Karpas-422 (cell line): ENCODE measurements around the gene ERP27. TPM values are rescaled to one million over a fixed set of nuclear protein-coding genes. Genes with fewer than 3 reads are reported as not detected.

ENCODE experiments used
- DNase-seq: peaks from one replicate; pipeline ENCODE4 v3.0.0-alpha.2; 2015
- H2AFZ ChIP-seq: fragments of 200-600 bp; sonication (generic); 2 replicates; pipeline ENCODE4 v1.6.1; 2014; ENCODE audit warnings: antibody characterized with exemption, low read length, mixed read lengths
- H3K27ac ChIP-seq: fragments of 200-600 bp; sonication (generic); 2 replicates; pipeline ENCODE4 v1.5.1; 2014; ENCODE audit warnings: mild to moderate bottlenecking, low read length, moderate library complexity
- H3K27me3 ChIP-seq: fragments of 200-600 bp; sonication (generic); 2 replicates; pipeline ENCODE4 v1.6.1; 2014; ENCODE audit warnings: low read length, mixed read lengths
- H3K36me3 ChIP-seq: fragments of 200-600 bp; sonication (generic); 2 replicates; pipeline ENCODE4 v1.6.1; 2014; ENCODE audit warnings: low read length, mixed read lengths; ENCODE audit not compliant: insufficient read depth
- H3K4me1 ChIP-seq: fragments of 200-600 bp; sonication (generic); 2 replicates; pipeline ENCODE4 v1.6.1; 2014; ENCODE audit warnings: mild to moderate bottlenecking, low read length, mixed read lengths
- H3K4me2 ChIP-seq: fragments of 200-600 bp; sonication (generic); 2 replicates; pipeline ENCODE4 v1.6.1; 2014; ENCODE audit warnings: low read length, low read depth, mild to moderate bottlenecking; ENCODE audit not compliant: poor library complexity, severe bottlenecking
- H3K4me3 ChIP-seq: fragments of 200-600 bp; sonication (generic); 2 replicates; pipeline ENCODE4 v1.5.1; 2014; ENCODE audit warnings: mild to moderate bottlenecking, antibody characterized with exemption, low read length, mixed read lengths
- H3K79me2 ChIP-seq: fragments of 200-600 bp; sonication (generic); 2 replicates; pipeline ENCODE4 v1.6.1; 2014; ENCODE audit warnings: mild to moderate bottlenecking, low read length, mixed read lengths
- H3K9ac ChIP-seq: fragments of 200-600 bp; sonication (generic); 2 replicates; pipeline ENCODE4 v1.6.0; 2014; ENCODE audit warnings: low read length
- H3K9me2 ChIP-seq: fragments of 200-600 bp; sonication (generic), shearing (Covaris generic); replicated peaks from 2 replicates; pipeline ENCODE4 v1.6.0; 2014; ENCODE audit warnings: mild to moderate bottlenecking, low read length, moderate library complexity; ENCODE audit not compliant: insufficient read depth
- H3K9me3 ChIP-seq: fragments of 300-700, 200-600 bp; sonication (generic); 2 replicates; pipeline ENCODE4 v1.6.1; 2014; ENCODE audit warnings: low read length, mixed read lengths
- H4K20me1 ChIP-seq: fragments of 200-600 bp; sonication (generic); 2 replicates; pipeline ENCODE4 v1.6.1; 2014; ENCODE audit warnings: mild to moderate bottlenecking, antibody characterized with exemption, low read length, low read depth; ENCODE audit not compliant: insufficient read depth
- total RNA-seq: library from RNA; depleted of rRNA; stranded (reverse); fragments of >200 nt; shearing (Covaris generic); gene quantifications from 2 replicates; pipeline ENCODE4 v1.2.3, GENCODE V29; 2014; ENCODE audit warnings: low replicate concordance

The ERP27 gene
- total RNA-seq, 1 experiment from 2014 or later, result 0.60 TPM

DNA sequence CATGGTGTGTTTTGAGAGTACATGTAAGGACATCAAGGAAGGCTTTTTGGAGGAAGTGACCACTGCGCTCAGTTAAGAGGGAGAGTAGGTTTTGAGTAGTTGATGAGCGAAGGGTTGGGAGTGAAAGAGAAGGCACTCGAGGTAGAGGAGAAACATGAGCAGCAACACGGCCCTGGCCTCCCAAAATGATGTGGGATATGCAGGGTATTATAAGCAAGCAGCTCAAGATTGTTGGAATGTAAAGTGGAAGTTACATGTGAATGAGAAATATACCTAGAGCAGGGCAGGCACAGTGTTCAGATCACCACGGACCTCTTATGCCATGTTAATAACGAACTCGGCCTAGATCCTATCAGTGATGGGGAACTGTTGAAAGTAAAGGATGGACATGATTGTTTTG lies 25.2 kb upstream of the ERP27 start:
- Histone ChIP-seq H3K36me3 (no peaks in the 10 kb centered on the region; the same call in 1 of the 2 replicates), H3K9me2 (no peaks in the 10 kb centered on the region), H2AFZ (peak overlapping the region; percentile 93), H3K9ac (peak overlapping the region; percentile 88; the same call in 1 of the 2 replicates), H3K27ac (peak overlapping the region; percentile 96), H3K9me3 (no peaks in the 10 kb centered on the region), H3K27me3 (no peaks in the 10 kb centered on the region), H3K4me3 (peak overlapping the region; percentile 87), H4K20me1 (no peaks in the 10 kb centered on the region), H3K79me2 (peaks cover 27% of the 10 kb centered on the region), H3K4me2 (peak overlapping the region; percentile 84), H3K4me1 (peaks cover 48% of the 10 kb centered on the region)
- no peak for DNase-seq

- Histone ChIP-seq H3K4me3 (peak overlapping the region; percentile 87), H3K9me2 (no peaks in the 10 kb centered on the region), H3K4me1 (peaks cover 55% of the 10 kb centered on the region), H3K9ac (peak overlapping the region; percentile 88), H3K4me2 (peak overlapping the region; percentile 84), H2AFZ (peak overlapping the region; percentile 93), H4K20me1 (no peaks in the 10 kb centered on the region), H3K36me3 (peaks cover 4% of the 10 kb centered on the region; the same call in 1 of the 2 replicates), H3K9me3 (no peaks in the 10 kb centered on the region), H3K27me3 (no peaks in the 10 kb centered on the region), H3K79me2 (peaks cover 34% of the 10 kb centered on the region), H3K27ac (peak overlapping the region; percentile 96)
- peak; percentile 52 for DNase-seq
These were observed 24.5 kb upstream of the ERP27 start for GRCh38 chr12:14962797-14963196.

- Histone ChIP-seq H3K9me3 (no peaks in the 10 kb centered on the region), H3K4me1 (peaks cover 59% of the 10 kb centered on the region), H3K4me3 (peak overlapping the region; percentile 87), H3K9ac (peak overlapping the region; percentile 88), H4K20me1 (no peaks in the 10 kb centered on the region), H3K79me2 (peaks cover 40% of the 10 kb centered on the region), H3K4me2 (peak overlapping the region; percentile 84), H3K36me3 (peaks cover 8% of the 10 kb centered on the region), H3K27me3 (no peaks in the 10 kb centered on the region), H2AFZ (peak overlapping the region; percentile 93), H3K27ac (peak overlapping the region; percentile 96), H3K9me2 (no peaks in the 10 kb centered on the region)
- DNase-seq, result peak; percentile 76
These were observed 23.8 kb upstream of the ERP27 start for GRCh38 chr12:14962153-14962539.

DNA sequence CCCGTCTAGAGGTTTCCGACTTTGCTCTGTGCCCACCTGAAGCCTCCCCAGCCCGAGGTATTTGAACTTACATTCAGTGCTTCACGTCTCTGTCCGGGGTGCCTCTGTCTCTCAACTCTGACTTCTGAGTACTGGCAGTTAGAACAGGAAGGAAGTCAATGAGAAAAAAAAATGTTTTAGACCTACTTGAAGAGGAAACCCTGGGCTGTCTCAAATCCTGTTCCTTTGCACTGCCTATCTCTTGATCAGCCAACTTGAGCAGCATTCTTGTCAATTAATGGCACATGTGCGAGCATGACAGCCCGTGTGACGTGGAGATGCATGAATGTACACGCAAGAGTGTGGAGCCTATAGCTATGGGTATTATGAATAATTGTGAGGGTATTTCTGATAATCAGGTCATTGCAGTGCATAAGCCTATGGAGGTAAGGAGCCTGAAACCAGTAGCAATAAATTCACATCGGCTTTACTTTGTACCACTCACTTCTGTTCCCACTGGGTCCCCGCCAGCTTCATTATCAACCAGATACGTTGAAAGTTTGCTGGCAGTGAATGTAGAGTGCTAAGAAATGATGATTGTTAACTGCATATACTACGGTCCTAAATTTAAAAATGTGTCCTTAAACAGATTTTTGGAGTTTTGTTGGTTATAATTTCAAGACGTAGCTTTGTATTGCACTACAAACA lies 23.3 kb upstream of the ERP27 start, which contains the start of gene ARHGDIB:
ARHGDIB (minus strand) TSS at position 136 of the 687 bp plus-strand sequence. CDS start 10,889 bp downstream, outside the sequence.
- H3K9me2 ChIP-seq, result no peaks in the 10 kb centered on the region
- H3K4me1 ChIP-seq, result peaks cover 63% of the 10 kb centered on the region
- peak within 1 kb of the TSS; percentile 84 for H3K4me2 ChIP-seq
- H3K27ac ChIP-seq, result peak within 1 kb of the TSS; percentile 96
- DNase-seq, result peak; percentile 94
- H2AFZ ChIP-seq, result peak within 1 kb of the TSS; percentile 93
- H3K9me3 ChIP-seq, result no peaks in the 10 kb centered on the region
- H3K79me2 ChIP-seq, result peaks cover 46% of the 10 kb centered on the region
- no peaks in the 10 kb centered on the region for H4K20me1 ChIP-seq
- H3K9ac ChIP-seq, result peak within 1 kb of the TSS; percentile 88
- peaks cover 10% of the 10 kb centered on the region for H3K36me3 ChIP-seq
- H3K4me3 ChIP-seq, result peak within 1 kb of the TSS; percentile 87
- H3K27me3 ChIP-seq, result no peaks in the 10 kb centered on the region

DNA sequence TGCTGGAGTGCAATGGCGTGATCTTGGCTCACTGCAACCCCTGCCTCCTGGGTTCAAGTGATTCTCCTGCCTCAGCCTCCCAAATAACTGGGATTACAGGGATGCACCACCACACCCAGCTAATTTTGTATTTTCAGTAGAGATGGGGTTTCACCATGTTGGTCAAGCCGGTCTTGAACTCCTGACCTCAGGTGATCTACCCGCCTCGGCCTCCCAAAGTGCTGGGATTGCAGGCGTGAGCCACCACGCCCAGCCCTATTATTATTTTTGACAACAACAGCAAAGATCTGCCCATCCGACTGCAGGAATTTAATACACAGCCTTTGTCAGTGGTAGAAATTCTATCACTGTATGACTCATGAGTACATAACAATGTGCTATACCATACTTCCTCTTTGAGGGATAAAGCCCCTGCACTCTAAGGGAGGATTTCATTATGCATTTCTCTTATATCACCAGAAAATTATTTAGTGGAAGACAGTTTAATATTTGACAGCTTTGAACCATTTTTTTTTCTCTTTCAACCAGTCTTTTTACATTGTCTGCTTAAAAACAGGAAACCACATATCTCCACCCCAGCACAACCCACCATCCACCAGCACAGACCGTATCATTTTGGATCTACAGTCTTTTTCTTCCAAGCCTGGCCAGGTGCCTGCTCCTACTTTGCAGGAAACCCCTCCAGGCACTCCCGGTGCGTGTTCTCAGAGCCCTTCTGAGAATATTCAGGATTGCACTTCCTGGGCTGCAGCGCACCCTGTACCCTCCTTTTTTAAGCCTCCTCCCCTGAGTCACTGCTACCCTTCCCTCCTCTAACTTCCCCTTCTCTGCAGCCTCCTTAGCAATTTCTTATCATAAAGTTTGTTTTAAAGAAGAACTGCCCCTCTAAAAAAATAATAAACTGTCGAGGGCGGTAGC lies 22.5 kb upstream of the ERP27 start:
- peak overlapping the region; percentile 93; the same call in 1 of the 2 replicates for H2AFZ ChIP-seq
- H3K9me3 ChIP-seq, result no peaks in the 10 kb centered on the region
- H3K4me2 ChIP-seq, result peak overlapping the region; percentile 84
- H3K27me3 ChIP-seq, result no peaks in the 10 kb centered on the region
- no peaks in the 10 kb centered on the region for H3K9me2 ChIP-seq
- H3K36me3 ChIP-seq, result peaks cover 10% of the 10 kb centered on the region
- peaks cover 54% of the 10 kb centered on the region for H3K79me2 ChIP-seq
- H3K27ac ChIP-seq, result peak overlapping the region; percentile 96
- peak overlapping the region; percentile 88 for H3K9ac ChIP-seq
- DNase-seq, result peak; percentile 77
- no peaks in the 10 kb centered on the region for H4K20me1 ChIP-seq
- H3K4me1 ChIP-seq, result peaks cover 71% of the 10 kb centered on the region
- H3K4me3 ChIP-seq, result peak overlapping the region; percentile 87

GRCh38 chr12:14959916-14960496 lies 21.7 kb upstream of the ERP27 start:
- peaks cover 62% of the 10 kb centered on the region for H3K79me2 ChIP-seq
- DNase-seq, result peak; percentile 56
- peaks cover 13% of the 10 kb centered on the region for H3K36me3 ChIP-seq
- peaks cover 79% of the 10 kb centered on the region for H3K4me1 ChIP-seq
- no peaks in the 10 kb centered on the region for H4K20me1 ChIP-seq
- no peak overlapping the region for H2AFZ ChIP-seq
- peak overlapping the region; percentile 88 for H3K9ac ChIP-seq
- H3K4me3 ChIP-seq, result peak overlapping the region; percentile 87
- peak overlapping the region; percentile 96 for H3K27ac ChIP-seq
- no peaks in the 10 kb centered on the region for H3K9me2 ChIP-seq
- H3K27me3 ChIP-seq, result no peaks in the 10 kb centered on the region
- H3K9me3 ChIP-seq, result no peaks in the 10 kb centered on the region
- peak overlapping the region; percentile 84 for H3K4me2 ChIP-seq

GRCh38 chr12:14959463-14959862 lies 21.1 kb upstream of the ERP27 start:
- peaks cover 85% of the 10 kb centered on the region for H3K4me1 ChIP-seq

More at GRCh38 chr12:14959463-14959862, 21.1 kb upstream of the ERP27 start:
- Histone ChIP-seq H3K9me2 (no peaks in the 10 kb centered on the region), H3K9ac (peak overlapping the region; percentile 88), H3K36me3 (peaks cover 15% of the 10 kb centered on the region), H4K20me1 (peaks cover 2% of the 10 kb centered on the region; the same call in 1 of the 2 replicates), H3K9me3 (no peaks in the 10 kb centered on the region), H3K4me2 (peak overlapping the region; percentile 84), H3K4me3 (peak overlapping the region; percentile 87), H3K79me2 (peaks cover 67% of the 10 kb centered on the region), H3K27ac (peak overlapping the region; percentile 96), H3K27me3 (no peaks in the 10 kb centered on the region), H2AFZ (no peak overlapping the region)
- DNase-seq, result peak; percentile 69
